Right lobe of liver (tissue), 4 donors: ENCODE data around the gene RAB31.

Experiments used
- CTCF ChIP-seq, 4 donors: fragments of 200-600 bp in 3 of 4; fragments of 450-650 bp in 1 of 4; IDR thresholded peaks; one replicate each; pipeline versions ENCODE4 v1.5.1 to v1.8.0; 2016 to 2022; ENCODE audit warnings: antibody characterized with exemption in 4 of 4, mild to moderate bottlenecking in 2 of 4
- POLR2A ChIP-seq: fragments of 450-650 bp; IDR thresholded peaks from one replicate; pipeline ENCODE4 v1.6.1; 2017; ENCODE audit warnings: antibody characterized with exemption, mild to moderate bottlenecking
- donor health status: DM: no; HTN: no; CAD: no.
- donor health status: DM: no; HTN: no; CAD: no.
- donor health status: DM: no; HTN: yes; CAD: no.

DNA sequence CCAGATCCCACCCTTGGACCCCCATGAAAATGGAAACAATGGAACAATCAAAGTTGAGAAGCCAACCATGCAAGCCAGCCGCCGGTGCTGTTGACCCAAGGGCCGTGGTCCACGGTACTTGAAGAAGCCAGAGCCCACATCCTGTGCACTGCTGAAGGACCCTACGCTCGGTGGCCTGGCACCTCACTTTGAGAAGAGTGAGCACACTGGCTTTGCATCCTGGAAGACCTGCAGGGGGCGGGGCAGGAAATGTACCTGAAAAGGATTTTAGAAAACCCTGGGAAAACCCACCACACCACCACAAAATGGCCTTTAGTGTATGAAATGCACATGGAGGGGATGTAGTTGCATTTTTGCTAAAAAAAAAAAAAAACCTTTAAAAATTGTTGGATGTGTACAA, 151.1 kb downstream of the RAB31 start:
- no peak for TF ChIP-seq POLR2A
- TF ChIP-seq CTCF (IDR thresholded peaks at IDR 0.05): no peak
